Dendritic cell treated with granulocyte-macrophage colony-stimulating factor and Interleukin-4, amounts not matched to agents 40 ng/mL and 50 ng/mL, for 4 days (primary cell): ENCODE data around the gene ARV1.

ENCODE experiments used
- H3K27ac Mint-ChIP-seq: one replicate; pipeline ENCODE4 v1.8.0; 2022; ENCODE audit warnings: mild to moderate bottlenecking, mixed read lengths
- H3K27me3 Mint-ChIP-seq: one replicate; pipeline ENCODE4 v1.8.0; 2022; ENCODE audit warnings: mild to moderate bottlenecking, mixed read lengths
- H3K36me3 Mint-ChIP-seq: one replicate; pipeline ENCODE4 v1.8.0; 2022; ENCODE audit warnings: low read depth, mixed read lengths
- H3K4me1 Mint-ChIP-seq: one replicate; pipeline ENCODE4 v1.8.0; 2022; ENCODE audit warnings: low read depth, mixed read lengths
- H3K4me3 Mint-ChIP-seq: one replicate; pipeline ENCODE4 v1.8.0; 2022; ENCODE audit warnings: mild to moderate bottlenecking, moderate library complexity, mixed read lengths
- H3K9me3 Mint-ChIP-seq: one replicate; pipeline ENCODE4 v1.8.0; 2022; ENCODE audit warnings: mixed read lengths
- intact Hi-C: fragments of 100-400 bp; cut with micrococcal nuclease; formaldehyde crosslinking; loops from one replicate; pipeline ENCODE4 v1.15.0; 2022

ARV1 gene

DNA sequence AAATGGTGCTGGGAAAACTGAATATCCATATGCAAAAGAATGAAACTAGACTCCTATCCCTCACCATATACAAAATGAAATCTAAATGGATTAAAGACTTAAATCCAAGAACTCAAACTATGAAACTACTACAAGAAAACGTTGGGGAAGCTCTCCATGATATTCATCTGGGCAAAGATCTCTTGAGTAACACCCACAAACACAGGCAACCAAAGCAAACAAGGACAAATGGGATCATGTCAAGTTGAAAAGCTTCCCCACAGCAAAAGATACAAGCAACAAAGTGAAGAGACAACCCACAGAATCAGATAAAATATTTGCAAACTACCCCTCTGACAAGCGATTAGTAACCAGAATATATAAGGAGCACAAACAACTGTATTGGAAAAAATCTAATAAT lies 14.0 kb upstream of the ARV1 start:
- peaks cover 44% of the 10 kb centered on the region for H3K36me3 Mint-ChIP-seq
- H3K27me3 Mint-ChIP-seq: no peaks in the 10 kb centered on the region
- H3K4me1 Mint-ChIP-seq: peaks cover 34% of the 10 kb centered on the region
- H3K27ac Mint-ChIP-seq: peak overlapping the region; percentile 21
- intact Hi-C loops: no loop called here
- H3K4me3 Mint-ChIP-seq: no peak overlapping the region
- H3K9me3 Mint-ChIP-seq: peaks cover 10% of the 10 kb centered on the region

DNA sequence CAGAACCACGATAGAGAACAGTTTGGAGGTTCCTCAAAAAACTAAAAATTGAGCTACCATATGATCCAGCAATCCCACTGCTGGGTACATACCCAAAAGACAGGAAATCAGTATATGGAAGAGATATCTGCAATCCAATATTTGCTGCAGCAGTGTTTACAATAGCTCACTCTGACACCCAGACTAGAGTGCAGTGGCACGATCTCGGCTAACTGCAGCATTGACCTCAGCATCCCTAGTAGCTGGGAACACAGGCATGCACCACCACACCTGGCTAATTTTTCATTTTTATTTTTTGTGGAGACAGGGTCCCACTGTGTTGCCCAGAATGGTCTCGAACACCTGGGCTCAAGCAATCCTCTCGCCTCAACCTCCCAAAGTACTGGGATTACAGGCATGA lies 13.4 kb upstream of the ARV1 start:
- Mint-ChIP-seq H3K27ac (no peak overlapping the region), H3K4me3 (no peak overlapping the region), H3K27me3 (no peaks in the 10 kb centered on the region), H3K9me3 (peaks cover 10% of the 10 kb centered on the region), H3K36me3 (peaks cover 44% of the 10 kb centered on the region), H3K4me1 (peaks cover 41% of the 10 kb centered on the region)
- intact Hi-C loops: no loop called here

- intact Hi-C loops: no loop called here
- H3K4me1 Mint-ChIP-seq: peaks cover 45% of the 10 kb centered on the region
- peaks cover 39% of the 10 kb centered on the region for H3K36me3 Mint-ChIP-seq
- H3K27me3 Mint-ChIP-seq: no peaks in the 10 kb centered on the region
- no peak overlapping the region for H3K4me3 Mint-ChIP-seq
- H3K27ac Mint-ChIP-seq: no peak overlapping the region
- peaks cover 10% of the 10 kb centered on the region for H3K9me3 Mint-ChIP-seq
Measured at GRCh38 chr1:230966358-230966873, 12.5 kb upstream of the ARV1 start.

DNA sequence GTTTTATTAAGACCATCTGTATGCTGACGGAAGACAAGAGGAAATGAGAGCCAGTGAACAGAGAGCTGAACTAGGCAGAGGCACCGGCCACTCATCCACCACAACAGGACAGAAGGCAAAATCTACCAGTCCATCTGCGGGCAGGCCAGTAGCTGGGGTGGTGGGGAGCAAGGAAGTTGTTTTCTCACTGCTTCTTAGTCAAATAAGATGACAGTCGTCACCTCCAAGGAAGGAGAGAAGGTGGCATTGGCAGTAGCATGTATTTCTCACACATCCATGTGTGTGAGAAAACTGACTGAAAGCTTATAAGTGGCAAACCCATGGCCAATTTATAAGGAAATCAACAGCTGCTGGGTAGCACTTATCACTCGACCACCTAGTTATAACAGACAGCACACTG lies 8.5 kb upstream of the ARV1 start:
- intact Hi-C loops: no loop called here
- Mint-ChIP-seq H3K27ac (no peak overlapping the region), H3K4me1 (peaks cover 55% of the 10 kb centered on the region), H3K9me3 (peaks cover 1% of the 10 kb centered on the region), H3K27me3 (no peaks in the 10 kb centered on the region), H3K4me3 (no peak overlapping the region), H3K36me3 (peaks cover 39% of the 10 kb centered on the region)

- Mint-ChIP-seq H3K4me3 (no peak overlapping the region), H3K27ac (peak overlapping the region; percentile 82), H3K27me3 (no peaks in the 10 kb centered on the region), H3K4me1 (peaks cover 65% of the 10 kb centered on the region), H3K36me3 (peaks cover 52% of the 10 kb centered on the region), H3K9me3 (no peaks in the 10 kb centered on the region)
- intact Hi-C loops: no loop called here
Measured at GRCh38 chr1:230971771-230972170, 7.1 kb upstream of the ARV1 start.

DNA sequence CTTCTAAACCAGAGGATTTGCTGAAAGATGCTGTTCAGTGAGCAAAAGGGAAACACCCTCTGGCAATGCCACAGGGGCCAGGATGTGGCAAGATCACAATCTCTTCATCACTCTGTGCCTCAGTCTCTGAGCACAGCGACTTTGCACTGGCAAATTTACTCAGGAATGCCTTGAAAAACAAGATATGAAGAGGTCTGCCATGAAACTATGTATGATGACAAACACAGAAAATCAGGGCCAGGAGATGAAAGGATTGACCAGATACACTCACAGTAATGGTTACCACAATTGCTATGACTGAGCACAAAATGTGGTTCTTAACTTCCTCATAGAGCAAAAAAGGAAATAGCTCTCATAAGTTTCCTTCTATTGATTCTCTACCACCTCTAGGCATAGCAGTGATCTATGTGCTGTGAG lies 6.0 kb upstream of the ARV1 start:
- intact Hi-C loops: no loop called here
- peaks cover 73% of the 10 kb centered on the region for H3K4me1 Mint-ChIP-seq
- H3K36me3 Mint-ChIP-seq: peaks cover 52% of the 10 kb centered on the region
- no peak overlapping the region for H3K4me3 Mint-ChIP-seq
- H3K27me3 Mint-ChIP-seq: no peaks in the 10 kb centered on the region
- H3K27ac Mint-ChIP-seq: peak overlapping the region; percentile 82
- no peaks in the 10 kb centered on the region for H3K9me3 Mint-ChIP-seq

GRCh38 chr1:230975636-230976035 lies 3.3 kb upstream of the ARV1 start:
- H3K27ac Mint-ChIP-seq: no peak overlapping the region
- no peak overlapping the region for H3K4me3 Mint-ChIP-seq

GRCh38 chr1:230976360-230976759 lies 2.5 kb upstream of the ARV1 start:
- Mint-ChIP-seq H3K36me3 (peaks cover 44% of the 10 kb centered on the region), H3K9me3 (no peaks in the 10 kb centered on the region), H3K27ac (peak overlapping the region; percentile 86), H3K4me3 (no peak overlapping the region), H3K27me3 (no peaks in the 10 kb centered on the region), H3K4me1 (peaks cover 46% of the 10 kb centered on the region)
- intact Hi-C loops: loop anchor here (5.0 kb wide), 1 partner anchor 361 kb away; the partner anchor contains the start of genes EXOC8 and SPRTN

More at GRCh38 chr1:230975636-230976035, 3.3 kb upstream of the ARV1 start:
- Mint-ChIP-seq H3K9me3 (no peaks in the 10 kb centered on the region), H3K36me3 (peaks cover 46% of the 10 kb centered on the region), H3K4me1 (peaks cover 50% of the 10 kb centered on the region), H3K27me3 (no peaks in the 10 kb centered on the region)
- intact Hi-C loops: loop anchor here (5.0 kb wide), 1 partner anchor 362 kb away; the partner anchor contains the start of genes EXOC8 and SPRTN

- Mint-ChIP-seq H3K4me1 (peaks cover 40% of the 10 kb centered on the region), H3K27me3 (no peaks in the 10 kb centered on the region), H3K9me3 (no peaks in the 10 kb centered on the region), H3K36me3 (peaks cover 44% of the 10 kb centered on the region), H3K27ac (peak overlapping the region; percentile 86), H3K4me3 (peak overlapping the region; percentile 83)
- intact Hi-C loops: loop anchor here (5.0 kb wide), 1 partner anchor 360 kb away; the partner anchor contains the start of genes EXOC8 and SPRTN
Measured at GRCh38 chr1:230976825-230977747, 1.8 kb upstream of the ARV1 start.

- Mint-ChIP-seq H3K27ac (peak overlapping the region; percentile 86), H3K36me3 (peaks cover 44% of the 10 kb centered on the region), H3K4me3 (peak overlapping the region; percentile 83), H3K9me3 (no peaks in the 10 kb centered on the region), H3K4me1 (peaks cover 31% of the 10 kb centered on the region), H3K27me3 (no peaks in the 10 kb centered on the region)
- intact Hi-C loops: loop anchor here (2.0 to 5.0 kb wide), 3 partner anchors 61 to 359 kb away; partner anchors contain the start of genes EXOC8, GNPAT and SPRTN
Measured at GRCh38 chr1:230977761-230978490, 968 bp upstream of the ARV1 start.

DNA sequence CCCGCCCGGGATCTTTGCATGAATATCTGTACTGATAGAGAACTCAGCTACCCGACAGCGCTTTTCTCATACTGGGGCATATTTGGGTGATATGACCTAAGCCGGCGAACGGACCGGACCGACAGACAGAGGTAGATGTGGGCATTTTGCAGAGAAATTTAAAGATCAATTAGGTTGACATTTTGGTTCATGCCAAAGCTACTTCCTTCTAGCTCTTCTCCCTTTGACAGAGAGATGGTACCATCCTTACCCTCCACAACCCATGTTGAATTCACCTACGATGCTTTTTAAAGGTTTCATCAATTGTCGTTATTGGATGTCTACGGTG lies 459 bp downstream of the ARV1 start:
- peaks cover 27% of the 10 kb centered on the region for H3K4me1 Mint-ChIP-seq
- peaks cover 48% of the 10 kb centered on the region for H3K36me3 Mint-ChIP-seq
- H3K27ac Mint-ChIP-seq: no peak overlapping the region
- H3K4me3 Mint-ChIP-seq: no peak overlapping the region
- H3K9me3 Mint-ChIP-seq: no peaks in the 10 kb centered on the region
- intact Hi-C loops: loop anchor here (2.0 to 5.0 kb wide), 3 partner anchors 63 to 358 kb away; partner anchors contain the start of genes EXOC8, GNPAT and SPRTN
- no peaks in the 10 kb centered on the region for H3K27me3 Mint-ChIP-seq

GRCh38 chr1:230979952-230980351 lies 1.1 kb downstream of the ARV1 start:
- H3K36me3 Mint-ChIP-seq: peaks cover 46% of the 10 kb centered on the region
- H3K27me3 Mint-ChIP-seq: no peaks in the 10 kb centered on the region
- no peaks in the 10 kb centered on the region for H3K9me3 Mint-ChIP-seq
- H3K4me3 Mint-ChIP-seq: no peak overlapping the region
- no peak overlapping the region for H3K27ac Mint-ChIP-seq
- intact Hi-C loops: loop anchor here (2.0 to 10.0 kb wide), 5 partner anchors 57 to 357 kb away; partner anchors contain the start of genes COG2, EXOC8, GNPAT and SPRTN
- peaks cover 33% of the 10 kb centered on the region for H3K4me1 Mint-ChIP-seq

DNA sequence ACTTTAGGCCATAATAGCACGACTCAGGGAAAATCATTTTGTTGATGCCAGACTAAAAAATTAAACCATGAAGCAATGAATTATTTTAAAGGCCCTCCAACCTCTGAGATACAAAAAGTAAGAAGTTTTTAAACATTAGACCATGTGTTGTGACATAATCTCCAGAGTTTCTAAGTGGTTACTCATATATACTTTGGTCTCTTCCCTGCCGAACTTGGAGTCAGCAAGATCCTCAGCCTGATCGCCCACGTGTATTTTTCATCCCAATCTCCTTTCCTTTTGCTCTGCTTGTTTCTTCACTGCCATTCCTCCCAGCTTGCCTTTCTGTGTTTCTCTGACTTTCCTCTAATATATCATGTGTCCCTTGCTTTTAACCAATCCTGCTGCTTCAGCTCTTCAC lies 3.8 kb downstream of the ARV1 start:
- Mint-ChIP-seq H3K36me3 (peaks cover 51% of the 10 kb centered on the region), H3K27me3 (no peaks in the 10 kb centered on the region), H3K27ac (no peak overlapping the region), H3K4me3 (no peak overlapping the region), H3K9me3 (no peaks in the 10 kb centered on the region), H3K4me1 (peaks cover 19% of the 10 kb centered on the region)
- intact Hi-C loops: loop anchor here (5.0 to 10.0 kb wide), 2 partner anchors 55 to 338 kb away; partner anchors contain the start of gene COG2
